HG03342 (cell line): ENCODE data around the gene SLC8A2.

Experiments
- ATAC-seq: cut with Tn5 transposase; IDR thresholded peaks from one replicate; pipeline ENCODE4 v1.9.1; 2021; ENCODE audit warnings: mild to moderate bottlenecking, moderate library complexity; ENCODE audit not compliant: unreplicated experiment

SLC8A2 gene

DNA sequence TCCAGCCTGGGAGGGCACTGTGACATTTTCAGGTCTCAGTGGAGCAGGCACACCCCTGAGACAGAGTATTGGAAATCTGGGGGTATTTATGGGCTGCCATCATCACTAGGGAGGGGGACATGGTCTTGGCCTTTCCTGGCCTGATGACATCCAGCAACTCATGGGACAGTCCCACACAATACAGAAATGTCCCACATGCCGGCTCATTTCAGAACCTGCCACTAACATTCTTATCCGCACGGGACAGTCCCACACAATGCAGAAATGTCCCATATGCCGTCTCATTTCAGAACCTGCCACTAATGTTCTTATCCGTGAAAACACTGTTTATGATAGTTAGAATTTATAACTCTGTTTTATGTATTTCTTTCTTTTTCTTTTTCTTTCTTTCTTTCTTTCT, 9.8 kb downstream of the SLC8A2 start:
- ATAC-seq, result no peak

DNA sequence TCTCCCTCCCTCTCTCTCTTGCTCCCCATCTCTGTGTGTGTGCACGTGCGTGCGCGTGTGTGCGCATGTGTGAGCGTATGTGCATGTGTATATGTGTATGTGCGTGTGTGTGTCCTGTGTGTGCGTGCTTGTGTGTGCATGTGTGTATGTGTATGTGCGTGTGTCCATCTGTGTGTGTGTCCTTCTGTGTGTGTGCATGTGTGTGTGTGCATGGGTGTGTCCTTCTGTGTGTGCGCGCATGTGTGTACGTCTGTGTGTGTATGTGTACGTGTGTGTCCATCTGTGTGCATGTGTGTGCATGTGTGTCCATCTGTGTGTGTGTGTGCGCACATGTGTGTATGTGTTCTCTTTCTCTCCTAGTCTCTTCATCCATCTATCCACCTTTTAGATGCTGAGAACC, 12.2 kb downstream of the SLC8A2 start:
- ATAC-seq, result no peak

DNA sequence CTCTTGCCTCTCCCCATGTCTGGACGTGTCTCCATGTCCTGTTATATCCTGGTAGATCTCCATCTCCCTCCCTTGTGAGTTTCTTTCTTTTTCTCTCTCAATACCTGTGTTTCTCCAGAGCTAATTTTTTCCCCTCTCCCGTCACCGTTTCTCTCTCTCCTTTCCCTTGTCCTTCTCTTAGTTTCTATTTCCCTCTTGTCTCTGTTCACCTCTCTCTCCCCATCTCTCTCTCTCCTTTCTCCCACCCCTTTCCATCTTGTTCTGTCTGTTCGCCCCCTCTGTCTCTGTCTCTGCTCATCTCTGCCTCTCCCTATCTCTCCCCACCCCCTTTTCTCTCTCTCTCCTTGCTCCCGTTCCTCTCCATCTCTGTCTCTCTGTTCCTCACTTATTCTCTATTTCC, 13.0 kb downstream of the SLC8A2 start:
- ATAC-seq, result no peak

DNA sequence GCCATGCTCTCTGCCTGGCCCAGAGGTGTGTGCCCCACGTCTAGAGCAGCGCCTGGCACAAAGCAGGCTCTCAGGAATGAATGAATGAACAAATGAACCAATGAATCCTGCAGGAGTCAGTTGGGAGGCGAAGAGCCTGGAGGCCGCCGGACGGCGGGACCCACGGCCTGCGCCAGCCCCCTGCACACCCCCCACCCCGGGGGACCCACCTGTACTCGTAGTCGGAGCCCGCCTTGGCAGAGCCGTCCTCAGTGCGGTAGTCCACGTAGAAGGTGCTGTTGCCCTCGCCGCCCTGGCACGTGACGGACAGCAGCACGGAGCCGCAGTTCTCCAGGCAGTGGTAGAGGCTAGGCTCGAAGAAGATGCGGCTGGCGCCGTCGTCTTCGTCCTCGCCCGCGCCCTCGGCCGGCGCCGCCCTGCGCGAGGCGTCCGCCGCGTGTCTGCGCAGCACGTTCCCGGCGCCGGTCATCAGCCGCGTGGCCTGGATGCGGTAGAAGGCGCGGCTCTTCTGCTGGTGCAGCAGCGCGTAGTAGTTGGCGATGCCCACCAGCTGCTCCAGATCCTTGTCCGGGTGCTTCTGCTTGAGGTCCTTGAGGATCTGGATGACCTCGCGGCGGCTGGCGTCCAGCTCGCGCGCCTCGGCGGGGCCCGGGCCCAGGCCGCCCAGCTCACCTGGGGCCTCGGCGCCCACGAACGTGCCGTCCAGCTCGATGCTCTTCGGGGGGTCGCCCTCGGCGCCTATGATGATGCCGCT, 14.8 kb downstream of the SLC8A2 start:
- no peak for ATAC-seq

DNA sequence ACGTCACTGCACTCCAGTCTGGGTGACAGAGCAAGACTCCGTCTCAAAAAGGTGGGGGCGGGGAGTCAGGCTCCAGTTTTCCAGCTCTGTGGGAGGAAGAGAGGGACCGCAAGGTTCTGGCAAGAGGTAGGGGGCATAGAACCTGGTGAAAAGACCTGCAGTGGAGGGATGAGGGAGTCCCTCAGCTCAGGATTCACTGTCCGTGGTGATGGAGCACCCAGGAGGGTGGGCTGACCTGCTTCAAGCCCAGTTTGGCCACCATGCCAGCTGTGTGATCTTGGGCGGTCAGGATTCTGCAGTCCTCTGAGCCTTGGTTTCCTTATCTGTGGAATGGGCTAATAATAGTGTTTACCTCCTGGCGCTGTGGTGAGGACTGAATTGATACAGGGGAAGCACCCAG, 21.2 kb downstream of the SLC8A2 start:
- no peak for ATAC-seq

DNA sequence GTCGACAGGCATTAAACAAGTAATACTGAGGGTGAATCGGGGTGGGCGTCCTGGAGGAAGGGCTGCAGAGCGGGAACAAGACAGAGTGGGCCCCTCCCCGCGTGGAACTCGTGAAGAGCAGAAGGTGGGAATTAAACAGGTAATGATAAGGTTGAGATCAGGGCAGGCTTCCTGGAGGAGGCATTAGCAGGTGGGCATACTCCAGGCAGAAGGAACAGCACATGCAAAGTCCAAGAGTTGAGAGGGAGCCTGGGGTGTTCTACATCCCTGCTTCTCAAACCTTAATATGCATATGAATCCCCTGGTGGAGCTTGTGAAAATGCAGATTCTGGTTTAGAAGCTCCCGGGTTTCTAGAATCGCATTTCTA, 23.3 kb downstream of the SLC8A2 start:
- no peak for ATAC-seq

DNA sequence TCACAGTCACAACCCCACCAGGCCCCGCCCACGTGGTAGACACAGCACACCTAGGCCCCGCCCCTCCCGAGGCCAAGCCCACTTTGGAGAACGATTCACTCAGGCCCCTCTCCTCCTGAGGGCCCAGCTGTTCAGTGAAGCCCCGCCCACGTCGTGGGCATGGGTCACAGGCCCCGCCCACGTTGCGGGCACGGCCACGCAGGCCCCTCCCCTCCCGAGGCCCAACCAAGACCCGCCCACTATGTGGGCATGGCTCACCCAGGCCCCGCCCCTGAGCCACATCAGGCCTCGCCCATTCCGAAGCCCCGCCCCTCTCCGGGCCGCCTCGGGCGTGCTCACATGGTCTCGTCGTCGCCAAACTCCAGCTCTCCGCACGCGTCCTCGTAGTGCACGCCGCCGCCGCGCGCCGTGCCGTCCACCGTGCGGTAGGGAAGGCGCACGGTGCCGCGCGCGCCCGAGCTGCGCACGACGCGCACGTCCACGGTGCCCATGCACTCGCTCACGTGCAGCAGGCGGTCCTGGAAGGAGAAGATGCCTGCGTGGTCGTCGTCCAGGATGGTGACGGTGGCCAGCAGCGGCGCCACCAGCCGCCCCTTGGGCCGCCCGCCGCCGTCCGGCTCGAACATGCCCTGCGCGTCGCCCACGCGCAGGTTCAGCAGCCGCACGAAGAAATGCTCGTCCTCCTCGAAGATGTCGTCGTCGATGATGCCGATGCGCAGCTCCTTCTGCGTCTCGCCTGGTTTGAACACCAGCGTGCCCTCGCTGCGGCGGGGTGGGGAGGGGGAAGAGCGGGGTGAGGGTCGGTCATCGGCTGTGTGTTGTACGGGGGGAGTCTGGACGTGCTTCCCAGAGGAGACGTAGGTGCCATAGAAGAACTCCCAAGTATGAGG, 24.0 kb downstream of the SLC8A2 start:
- no peak for ATAC-seq

DNA sequence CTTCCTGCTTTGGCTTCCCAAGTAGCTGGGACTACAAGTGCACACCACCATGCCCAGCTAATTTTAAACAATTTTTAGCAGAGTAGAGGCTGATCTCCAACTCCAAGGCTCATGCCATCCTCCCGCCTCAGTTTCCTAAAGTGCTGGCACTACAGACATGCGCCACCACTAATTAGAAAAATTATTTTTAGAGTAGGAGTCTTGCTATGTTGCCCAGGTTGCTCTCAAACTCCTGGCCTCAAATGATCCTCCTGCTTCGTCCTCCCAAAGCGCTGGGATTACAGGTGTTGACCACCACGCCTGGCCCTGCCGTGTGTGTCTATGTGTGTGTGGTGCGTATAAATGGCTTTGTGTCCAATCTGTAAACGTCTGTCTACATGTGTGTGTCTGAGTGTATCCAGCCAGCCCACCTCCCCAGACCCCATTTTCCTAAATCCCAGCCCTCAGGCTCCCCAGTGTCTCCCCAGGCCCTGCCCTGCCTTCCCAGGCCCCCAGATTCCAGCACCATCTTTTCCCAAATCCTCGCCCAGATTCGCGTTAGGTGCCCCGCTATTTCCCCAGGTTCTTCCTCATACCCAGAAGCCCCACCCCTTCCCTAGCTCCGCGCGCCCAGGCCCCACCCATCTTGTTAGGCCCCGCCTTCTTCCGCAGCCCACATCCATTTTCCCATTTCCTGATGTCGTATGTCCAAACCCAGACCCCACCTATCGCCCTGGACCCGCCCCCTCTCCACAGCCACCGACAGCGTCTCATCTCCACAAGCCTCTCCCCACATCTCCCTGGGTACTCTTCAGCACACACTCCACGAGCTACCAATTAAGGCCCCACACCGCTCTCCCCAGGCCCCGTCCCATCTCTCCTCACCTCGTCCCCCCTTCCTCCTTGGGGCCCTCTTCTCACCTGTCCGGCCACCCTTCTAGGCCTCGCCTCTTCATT, 24.9 kb downstream of the SLC8A2 start:
- ATAC-seq, result no peak

DNA sequence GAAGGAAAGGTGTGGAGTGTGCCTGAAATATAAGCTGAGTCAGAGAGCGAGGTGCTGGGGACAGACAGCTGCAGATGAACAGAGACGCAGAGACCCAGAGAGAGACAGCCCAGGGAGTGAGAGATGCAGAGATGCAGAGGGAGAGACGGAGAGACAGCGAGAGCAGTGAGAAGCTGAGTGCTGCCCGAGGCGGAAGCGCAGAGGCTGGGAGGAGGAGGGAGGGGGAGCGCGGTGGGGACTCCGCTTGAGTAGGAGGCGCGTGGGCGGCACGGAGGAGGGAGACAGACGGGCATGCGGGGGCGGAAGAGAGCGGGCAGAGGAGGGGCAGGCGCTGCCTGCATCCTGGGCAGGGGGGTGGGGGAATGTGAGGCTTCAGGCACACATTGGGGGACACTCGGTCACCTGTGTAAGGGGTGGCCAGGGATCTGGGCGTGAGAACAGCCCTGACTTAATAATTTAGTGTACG, 25.7 kb downstream of the SLC8A2 start:
- ATAC-seq, result no peak

DNA sequence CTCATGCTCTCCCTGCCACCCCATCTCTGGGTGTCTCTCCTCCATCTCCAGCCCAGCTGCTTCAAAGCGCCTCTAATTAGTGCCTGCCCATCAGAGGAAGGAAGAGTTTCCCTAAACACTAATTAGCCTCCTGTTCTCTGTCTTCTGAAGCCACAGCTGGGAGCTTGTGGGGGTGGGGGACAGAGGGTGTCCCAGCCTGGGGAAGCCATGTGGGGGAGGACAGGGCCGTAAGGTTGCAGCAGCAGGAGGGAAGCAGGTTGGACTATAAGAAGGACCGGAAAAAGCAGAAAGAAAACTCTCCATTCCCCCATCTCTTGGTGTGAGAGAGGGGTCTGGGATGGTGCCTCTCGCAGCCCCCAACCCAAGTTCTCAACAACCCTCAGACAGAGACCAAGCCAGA, 26.2 kb downstream of the SLC8A2 start:
- no peak for ATAC-seq

DNA sequence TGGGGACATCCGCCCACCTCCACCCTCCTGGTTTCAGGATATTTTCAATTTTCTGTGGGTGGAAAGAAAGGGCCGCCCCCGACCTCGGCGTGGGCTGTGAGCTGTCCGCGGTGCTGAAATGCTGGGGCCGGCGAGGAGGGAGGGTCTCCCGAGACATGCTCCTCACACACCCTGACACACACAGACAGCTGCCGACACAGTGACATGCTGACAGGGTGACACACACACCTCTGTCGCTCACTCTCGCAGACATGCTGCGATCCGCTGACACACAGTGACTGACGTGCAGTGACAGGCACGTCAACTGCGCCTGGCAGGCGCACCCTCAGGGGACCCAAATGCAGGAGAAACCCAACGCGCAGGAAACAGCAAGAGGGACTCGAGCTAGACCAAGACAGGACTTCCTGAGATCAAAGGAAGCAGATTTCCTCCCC, 27.3 kb downstream of the SLC8A2 start:
- no peak for ATAC-seq

DNA sequence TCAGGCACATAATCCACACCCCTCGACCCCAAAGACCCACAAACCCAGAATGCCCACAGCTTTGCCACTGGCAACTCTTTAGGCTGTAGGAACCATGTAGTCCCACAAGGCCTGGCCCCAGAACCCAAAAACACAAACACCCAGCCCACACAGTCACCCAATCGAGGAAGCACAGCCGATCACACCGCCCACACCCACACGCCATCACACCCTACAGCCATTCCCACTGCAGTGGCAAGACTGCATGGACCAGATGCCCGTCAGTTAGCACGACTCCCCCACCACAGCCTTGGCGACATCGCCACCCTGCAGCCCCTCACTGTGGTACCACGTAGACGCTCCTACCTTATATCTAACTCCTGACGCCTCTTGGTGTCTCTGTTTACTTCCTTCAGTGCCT, 28.4 kb downstream of the SLC8A2 start:
- ATAC-seq, result no peak

DNA sequence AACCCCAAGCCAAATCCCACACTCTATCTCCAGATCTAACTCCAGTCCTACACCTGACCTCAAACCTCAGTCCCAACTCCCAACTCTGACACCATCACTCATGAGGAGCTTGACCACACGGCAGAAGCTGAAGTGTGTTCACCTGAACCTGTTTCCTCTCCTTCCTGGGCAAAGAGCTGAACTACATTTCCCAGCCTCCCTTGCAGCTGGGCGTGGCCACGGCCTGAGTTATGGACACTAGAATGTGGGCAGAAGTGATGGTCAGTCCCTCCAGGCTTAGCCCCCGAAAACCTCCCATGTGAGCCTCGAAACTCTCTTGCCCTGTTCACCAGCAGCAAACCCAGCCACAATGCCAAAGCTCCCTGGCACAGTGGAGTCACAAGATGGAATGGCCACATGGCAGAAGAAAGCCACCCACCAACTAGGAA, 32.9 kb downstream of the SLC8A2 start:
- ATAC-seq, result no peak

DNA sequence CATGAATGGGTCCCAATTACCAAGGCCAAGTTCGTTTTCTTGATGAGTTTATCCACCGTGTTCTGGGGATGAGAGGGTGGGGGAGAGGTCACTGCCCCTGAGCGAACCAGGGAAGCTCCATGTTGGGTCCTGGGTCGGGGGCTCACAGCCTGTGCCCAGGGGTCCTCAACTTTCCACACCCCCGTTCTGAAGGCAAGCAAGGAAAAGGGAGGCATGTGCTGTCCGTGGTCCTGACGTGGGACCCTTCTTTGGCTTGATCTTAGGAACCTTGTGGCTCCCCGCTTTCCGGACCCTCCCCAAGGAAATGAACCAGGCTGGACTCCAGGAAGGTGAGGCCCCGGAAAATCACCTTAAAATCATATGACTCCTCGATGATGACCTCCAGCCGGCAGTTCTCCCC, 34.2 kb downstream of the SLC8A2 start:
- no peak for ATAC-seq

DNA sequence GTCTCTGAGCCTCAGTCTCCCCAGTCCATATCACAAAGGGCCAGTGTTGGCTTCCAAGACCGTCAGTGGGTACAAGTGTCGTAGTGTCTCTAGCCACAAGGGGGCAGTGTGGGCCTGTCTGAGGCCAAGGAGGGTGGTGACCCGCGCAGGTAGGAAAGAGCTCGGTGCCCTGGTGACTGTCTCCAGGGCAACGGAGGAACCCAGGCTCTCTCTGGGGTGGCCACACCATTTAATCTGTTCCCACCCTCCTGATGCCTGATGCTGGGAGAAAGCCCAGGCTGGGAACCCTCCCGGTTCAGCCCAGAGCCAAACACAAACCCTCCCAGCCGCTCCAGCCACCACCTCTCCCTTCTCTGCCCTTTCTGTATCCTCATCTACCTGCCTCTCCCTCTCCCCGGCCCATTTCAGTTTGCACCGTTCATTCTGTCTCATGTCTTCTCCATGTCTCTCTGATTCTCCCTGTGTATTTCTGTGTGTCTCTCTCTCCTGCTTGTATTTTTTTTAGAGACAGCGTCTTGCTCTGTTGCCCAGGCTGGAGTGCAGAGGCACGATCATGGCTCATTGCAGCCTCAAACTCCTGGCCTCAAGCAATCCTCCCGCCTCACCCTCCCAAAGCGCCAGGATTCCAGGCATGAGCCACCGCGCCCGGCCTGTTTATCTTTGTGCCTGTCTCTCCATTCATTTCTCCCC, 34.8 kb downstream of the SLC8A2 start:
- no peak for ATAC-seq

DNA sequence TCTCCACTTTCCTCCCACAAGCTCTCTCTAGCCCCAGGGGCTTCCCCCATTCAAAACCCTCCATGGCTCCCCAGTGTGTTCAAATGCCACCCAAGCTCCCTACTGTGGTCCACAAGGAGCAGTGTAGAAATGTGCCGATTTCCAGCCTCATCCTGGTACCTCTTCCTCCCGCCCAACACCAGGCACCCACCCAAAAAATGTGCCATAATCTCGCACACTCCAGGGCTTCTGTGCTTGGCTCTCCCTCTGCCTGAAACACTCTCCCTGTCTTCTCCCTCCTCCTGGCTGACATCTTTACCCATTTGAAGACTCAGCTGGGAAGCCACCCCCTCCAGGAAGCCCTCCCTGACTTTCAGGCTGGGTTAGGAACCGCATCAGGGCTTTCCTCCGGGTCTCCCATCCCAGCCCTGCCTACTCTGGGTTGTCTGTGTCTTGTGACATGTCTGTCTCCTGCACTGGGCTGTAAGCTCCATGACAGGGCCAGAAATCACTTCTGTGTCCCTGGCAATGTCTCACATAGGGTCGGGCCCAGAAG, 35.7 kb downstream of the SLC8A2 start:
- ATAC-seq, result no peak

DNA sequence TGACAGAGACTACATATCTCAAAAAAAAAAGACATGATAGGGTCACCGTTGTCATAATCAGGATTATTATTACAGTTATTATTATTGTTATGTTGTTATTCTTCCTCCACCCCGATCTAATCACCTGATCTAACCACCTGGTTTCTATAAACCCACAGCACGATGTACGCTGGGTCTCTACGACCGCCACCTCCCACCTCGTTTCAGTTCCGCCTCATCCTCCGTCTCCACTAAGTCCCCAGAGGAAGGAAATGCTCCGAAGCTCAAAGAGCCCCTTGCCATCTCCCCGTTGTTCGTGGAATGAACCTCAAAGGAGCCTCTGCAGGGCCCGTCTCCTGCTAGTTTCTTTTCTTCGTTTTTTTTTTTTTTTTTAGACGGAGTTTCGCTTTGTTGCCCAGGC, 36.5 kb downstream of the SLC8A2 start:
- ATAC-seq, result no peak

DNA sequence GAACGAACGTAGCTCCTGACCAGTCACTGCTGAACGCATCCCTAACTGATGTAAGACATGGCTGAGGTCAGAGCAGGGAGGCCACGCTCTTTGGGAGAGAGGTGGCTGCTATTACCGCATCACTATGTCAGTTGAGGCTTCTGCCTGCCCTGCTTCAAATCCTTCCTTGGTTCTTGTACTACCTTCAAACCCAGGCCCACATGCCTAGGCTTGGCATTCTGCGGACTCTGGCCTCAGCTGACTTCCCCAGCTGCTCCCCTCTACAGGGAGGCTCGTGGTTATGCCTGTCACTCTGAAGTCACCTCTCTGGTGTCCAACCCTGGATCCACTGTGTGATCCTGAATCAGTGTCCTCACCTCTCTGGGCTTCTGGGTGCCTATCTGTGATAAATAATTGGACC, 37.6 kb downstream of the SLC8A2 start:
- no peak for ATAC-seq

DNA sequence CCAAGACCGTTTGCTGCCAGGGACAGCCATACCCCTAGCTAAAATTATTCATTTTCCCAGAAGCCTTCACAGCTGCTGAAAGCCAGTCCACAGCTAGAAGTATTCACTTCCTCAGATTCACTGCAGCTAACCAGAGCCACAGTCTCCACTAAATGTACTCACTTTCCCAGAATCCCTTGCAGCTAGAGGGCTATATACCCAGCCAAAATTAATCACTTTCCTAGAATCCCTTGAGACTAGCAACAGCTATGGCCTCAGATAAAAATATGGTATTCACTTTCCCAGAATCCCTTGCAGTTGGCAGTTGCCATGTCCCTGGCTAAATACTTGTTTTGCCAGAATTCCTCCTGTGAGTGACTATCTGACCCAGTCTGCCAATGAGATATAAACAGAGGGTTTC, 38.6 kb downstream of the SLC8A2 start:
- ATAC-seq, result no peak

DNA sequence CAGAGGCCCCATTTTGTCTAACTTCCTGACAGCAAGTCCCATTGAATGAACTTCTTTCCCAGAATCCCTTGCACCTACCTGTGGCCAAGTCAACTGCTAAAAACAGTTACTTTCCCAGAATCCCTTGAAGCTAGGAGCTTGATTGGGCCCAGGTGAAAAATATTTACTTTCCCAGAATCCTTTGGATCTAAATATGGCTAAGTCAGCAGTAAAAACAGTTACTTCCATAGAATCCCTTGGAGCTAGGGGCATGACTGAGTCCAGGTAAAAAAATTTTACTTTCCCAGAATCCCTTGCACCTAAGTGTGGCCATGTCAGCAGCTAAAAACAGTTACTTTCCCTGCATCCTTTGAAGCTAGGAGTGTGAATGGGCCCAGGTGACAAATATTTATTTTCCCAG, 39.2 kb downstream of the SLC8A2 start:
- no peak for ATAC-seq
